ENCODE data around the gene TSSK3.

Gene TSSK3

GRCh38 chr1:32349211-32349708, 13.1 kb upstream of the TSSK3 start:
- TF ChIP-seq, protein P1, sequence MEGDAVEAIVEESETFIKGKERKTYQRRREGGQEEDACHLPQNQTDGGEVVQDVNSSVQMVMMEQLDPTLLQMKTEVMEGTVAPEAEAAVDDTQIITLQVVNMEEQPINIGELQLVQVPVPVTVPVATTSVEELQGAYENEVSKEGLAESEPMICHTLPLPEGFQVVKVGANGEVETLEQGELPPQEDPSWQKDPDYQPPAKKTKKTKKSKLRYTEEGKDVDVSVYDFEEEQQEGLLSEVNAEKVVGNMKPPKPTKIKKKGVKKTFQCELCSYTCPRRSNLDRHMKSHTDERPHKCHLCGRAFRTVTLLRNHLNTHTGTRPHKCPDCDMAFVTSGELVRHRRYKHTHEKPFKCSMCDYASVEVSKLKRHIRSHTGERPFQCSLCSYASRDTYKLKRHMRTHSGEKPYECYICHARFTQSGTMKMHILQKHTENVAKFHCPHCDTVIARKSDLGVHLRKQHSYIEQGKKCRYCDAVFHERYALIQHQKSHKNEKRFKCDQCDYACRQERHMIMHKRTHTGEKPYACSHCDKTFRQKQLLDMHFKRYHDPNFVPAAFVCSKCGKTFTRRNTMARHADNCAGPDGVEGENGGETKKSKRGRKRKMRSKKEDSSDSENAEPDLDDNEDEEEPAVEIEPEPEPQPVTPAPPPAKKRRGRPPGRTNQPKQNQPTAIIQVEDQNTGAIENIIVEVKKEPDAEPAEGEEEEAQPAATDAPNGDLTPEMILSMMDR (IDR thresholded peaks at IDR 0.05; ENCODE audit: low read length, missing control alignments), result no peak
- H3K4me3 ChIP-seq (replicated peaks; ENCODE audit: low read depth, low read length), result no peak overlapping the region
- peak; percentile 94 for DNase-seq (ENCODE audit: low read depth)

DNA sequence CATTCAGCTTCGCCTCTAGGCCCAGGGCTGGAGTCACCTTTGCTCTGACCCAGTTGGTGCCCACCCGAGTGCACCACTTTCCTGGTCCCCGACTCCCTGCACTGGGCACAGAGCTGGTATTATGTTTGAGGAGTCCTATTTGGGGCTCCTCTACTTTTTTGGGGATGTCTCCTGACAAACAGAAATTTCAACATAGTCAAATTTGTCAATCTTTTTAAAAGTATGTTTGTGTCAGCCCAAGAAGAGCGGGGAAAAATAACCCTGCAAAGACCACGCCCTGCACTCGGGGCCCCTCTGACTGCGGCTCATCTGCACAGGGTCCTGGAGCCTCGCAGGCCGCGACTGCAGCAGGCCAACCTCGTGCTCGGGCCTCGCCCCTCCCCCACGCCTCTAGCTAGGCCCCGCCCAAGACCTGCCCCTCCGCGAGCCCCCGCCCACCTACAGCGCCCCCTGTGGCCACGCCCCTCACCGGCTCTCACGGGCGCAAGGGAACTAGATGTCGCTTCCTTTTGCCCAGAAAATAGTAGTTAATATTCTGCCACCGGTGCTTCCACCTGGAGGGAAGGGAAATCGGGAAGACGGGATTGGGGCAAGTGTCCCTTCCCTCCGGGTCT, 11.4 kb upstream of the TSSK3 start:
- peak overlapping the region; percentile 64 for H3K4me3 ChIP-seq (replicated peaks; ENCODE audit: low read depth, low read length)
- peak; percentile 74 for DNase-seq (ENCODE audit: low read depth)
- TF ChIP-seq, protein P1 (IDR thresholded peaks at IDR 0.05; ENCODE audit: low read length, missing control alignments), result peak; percentile 33

DNA sequence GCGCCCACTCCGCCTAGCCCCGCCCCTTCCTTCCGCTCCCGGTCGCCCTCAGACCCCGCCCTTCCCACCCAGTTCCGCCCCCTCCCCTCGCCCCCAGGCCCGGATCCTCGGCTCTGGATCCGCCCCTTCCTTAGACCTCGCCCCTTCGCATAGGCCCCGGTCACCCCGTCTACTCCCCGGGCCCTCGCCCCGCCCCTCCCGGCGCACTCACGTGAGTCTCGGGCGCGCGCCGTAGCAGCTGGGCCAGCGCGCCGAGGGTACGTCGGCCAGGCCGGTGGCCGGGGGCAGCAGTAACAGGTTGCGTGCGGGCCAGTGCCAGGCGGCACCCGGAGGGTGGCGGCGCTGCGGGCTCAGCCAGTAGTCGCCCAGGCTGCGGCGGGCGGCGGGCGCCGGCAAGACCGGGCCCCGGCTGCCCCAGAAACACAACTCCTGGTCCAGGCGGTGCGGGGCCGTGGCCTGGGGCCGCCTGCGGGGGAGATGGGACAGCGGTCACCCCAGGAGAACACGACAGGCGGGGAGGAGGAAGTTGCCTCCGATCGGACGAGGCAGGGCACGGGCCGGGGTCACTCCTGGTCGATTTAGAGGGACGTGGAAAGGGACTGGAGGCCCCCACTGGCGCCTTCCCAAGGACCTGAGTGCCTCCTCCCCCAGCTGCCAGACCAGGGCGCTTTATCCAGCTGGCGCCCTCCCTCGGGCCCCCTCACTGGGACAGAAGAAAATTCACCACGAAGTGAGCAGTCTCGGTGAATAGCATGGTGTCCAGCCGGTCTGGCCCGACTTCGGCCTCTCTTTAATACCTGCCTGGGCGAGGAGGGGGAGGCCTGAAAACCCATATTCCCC, 10.7 kb upstream of the TSSK3 start:
- H3K4me3 ChIP-seq (replicated peaks; ENCODE audit: low read depth, low read length), result peak overlapping the region; percentile 64
- TF ChIP-seq, protein P1 (IDR thresholded peaks at IDR 0.05; ENCODE audit: low read length, missing control alignments), result no peak
- peak; percentile 94 for DNase-seq (ENCODE audit: low read depth)

DNA sequence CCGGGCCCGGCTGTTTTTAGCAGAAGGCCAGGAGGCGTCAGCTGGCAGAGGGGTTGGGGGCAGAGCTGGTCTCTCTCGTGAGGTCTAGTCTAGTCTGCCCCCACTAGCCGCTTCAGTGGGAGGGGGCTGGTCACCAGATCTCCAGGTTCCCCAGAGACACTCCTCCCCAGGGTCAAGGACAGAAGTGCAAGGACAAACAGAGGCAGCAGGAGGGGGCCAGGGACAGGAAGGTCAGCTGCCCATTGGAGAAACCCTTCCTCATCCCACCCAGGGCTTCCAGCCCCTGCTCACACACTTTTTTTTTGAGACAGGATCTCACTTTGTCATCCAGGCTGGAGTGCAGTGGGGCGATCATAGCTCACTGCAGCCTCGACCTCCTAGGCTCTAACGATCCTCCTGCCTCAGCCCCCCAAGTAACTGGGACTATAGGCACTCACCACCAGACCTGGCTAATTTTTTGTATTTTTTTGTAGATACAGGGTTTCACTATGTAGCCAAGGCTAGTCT, 10.0 kb upstream of the TSSK3 start:
- H3K4me3 ChIP-seq (replicated peaks; ENCODE audit: low read depth, low read length), result peak overlapping the region; percentile 64
- TF ChIP-seq, protein P1 (IDR thresholded peaks at IDR 0.05; ENCODE audit: low read length, missing control alignments), result no peak

DNA sequence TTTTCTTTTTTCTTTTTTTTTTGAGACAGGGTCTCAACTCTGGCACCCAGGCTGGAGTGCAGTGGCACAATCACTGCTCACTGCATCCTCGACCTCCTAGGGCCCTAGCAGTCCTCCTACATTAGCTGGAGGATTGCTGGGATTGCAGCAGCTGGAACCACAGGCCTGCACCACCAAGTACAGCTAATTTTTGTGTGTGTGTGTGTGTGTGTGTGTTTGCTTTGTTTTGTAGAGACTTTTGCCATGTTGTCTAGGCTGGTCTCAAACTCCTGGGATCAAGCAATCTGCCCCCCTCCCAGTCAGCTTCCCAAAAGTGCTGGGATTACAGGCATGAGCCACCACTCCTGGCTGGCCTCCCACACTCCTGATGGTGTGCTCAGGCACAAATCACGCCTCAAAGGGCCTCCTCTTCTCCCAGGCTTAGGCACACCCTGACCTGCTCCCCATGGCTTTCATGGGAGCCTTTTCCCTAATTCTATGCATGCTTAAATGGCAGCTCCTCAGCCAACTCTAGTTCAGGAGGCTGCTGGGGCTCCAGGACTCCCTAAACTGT, 9.4 kb upstream of the TSSK3 start:
- TF ChIP-seq, protein P1 (IDR thresholded peaks at IDR 0.05; ENCODE audit: low read length, missing control alignments), result no peak
- H3K4me3 ChIP-seq (replicated peaks; ENCODE audit: low read depth, low read length), result peak overlapping the region; percentile 64
- DNase-seq (ENCODE audit: low read depth), result peak; percentile 41

More for the DNA sequence above, 10.0 kb upstream of the TSSK3 start:
- DNase-seq (ENCODE audit: low read depth), result no peak

DNA sequence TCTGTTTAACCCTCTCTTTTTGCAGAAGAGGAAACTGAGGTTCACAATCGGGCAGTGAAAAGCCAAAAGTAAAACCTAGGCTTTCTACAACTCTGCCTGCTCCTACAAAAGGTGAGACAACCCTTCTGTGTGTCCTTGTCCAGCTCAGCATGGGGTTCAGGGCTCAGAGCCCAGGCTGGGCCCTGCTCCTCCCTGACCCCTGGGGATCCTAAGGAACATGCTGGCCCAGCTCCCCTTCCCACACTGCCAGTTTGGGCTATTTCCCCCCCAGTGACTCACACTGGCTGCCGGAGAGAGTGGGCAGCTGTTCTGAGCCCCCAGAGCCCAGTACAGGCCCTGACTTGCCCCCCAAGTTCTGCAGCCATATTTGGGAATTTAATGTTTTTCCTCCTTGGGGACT, 8.9 kb upstream of the TSSK3 start:
- DNase-seq (ENCODE audit: low read depth), result no peak
- TF ChIP-seq, protein P1 (IDR thresholded peaks at IDR 0.05; ENCODE audit: low read length, missing control alignments), result no peak
- H3K4me3 ChIP-seq (replicated peaks; ENCODE audit: low read depth, low read length), result peak overlapping the region; percentile 10

Measured in fibroblast of pulmonary artery (primary cell).